ENCODE measurements around the gene IQSEC2.
A peak's percentile ranks its signal among the peaks of the same experiment; 100 is the strongest.

The IQSEC2 gene

GRCh38 chrX:53305219-53305995 is 24.0 kb upstream of the IQSEC2 start:
- no peak for DNase-seq (ENCODE audit: low spot score)

GRCh38 chrX:53303195-53303594 is 21.8 kb upstream of the IQSEC2 start:
- DNase-seq (ENCODE audit: low spot score) = no peak

GRCh38 chrX:53300157-53300556 is 18.8 kb upstream of the IQSEC2 start:
- no peak for DNase-seq (ENCODE audit: low spot score)

- DNase-seq (ENCODE audit: low spot score) = no peak
Measured at GRCh38 chrX:53294024-53294648, 12.8 kb upstream of the IQSEC2 start.

- DNase-seq (ENCODE audit: low spot score) = no peak
Measured at GRCh38 chrX:53291596-53291995, 10.2 kb upstream of the IQSEC2 start.

- DNase-seq (ENCODE audit: low spot score) = no peak
Measured at GRCh38 chrX:53290441-53291041, 9.2 kb upstream of the IQSEC2 start.

GRCh38 chrX:53288189-53288588 is 6.8 kb upstream of the IQSEC2 start:
- no peak for DNase-seq (ENCODE audit: low spot score)

- DNase-seq (ENCODE audit: low spot score) = peak; percentile 79
Measured at GRCh38 chrX:53287493-53288138, 6.2 kb upstream of the IQSEC2 start.

GRCh38 chrX:53286171-53286570 is 4.8 kb upstream of the IQSEC2 start:
- DNase-seq (ENCODE audit: low spot score) = no peak

- no peak for DNase-seq (ENCODE audit: low spot score)
Measured at GRCh38 chrX:53285591-53285990, 4.2 kb upstream of the IQSEC2 start.

- DNase-seq (ENCODE audit: low spot score) = peak; percentile 79
Measured at GRCh38 chrX:53284684-53285447, 3.5 kb upstream of the IQSEC2 start.

- no peak for DNase-seq (ENCODE audit: low spot score)
Measured at GRCh38 chrX:53283567-53283966, 2.2 kb upstream of the IQSEC2 start.

- DNase-seq (ENCODE audit: low spot score) = no peak
Measured at GRCh38 chrX:53283099-53283498, 1.7 kb upstream of the IQSEC2 start.

GRCh38 chrX:53281963-53282695 is 745 bp upstream of the IQSEC2 start:
- DNase-seq (ENCODE audit: low spot score) = no peak

- DNase-seq (ENCODE audit: low spot score) = peak; percentile 47
Measured at GRCh38 chrX:53280331-53281320, 758 bp downstream of the IQSEC2 start.

GRCh38 chrX:53279296-53280237 is 1.8 kb downstream of the IQSEC2 start:
- no peak for DNase-seq (ENCODE audit: low spot score)

GRCh38 chrX:53272808-53273337 is 8.5 kb downstream of the IQSEC2 start:
- no peak for DNase-seq (ENCODE audit: low spot score)

GRCh38 chrX:53269536-53270107 is 11.8 kb downstream of the IQSEC2 start:
- no peak for DNase-seq (ENCODE audit: low spot score)

All from hepatic stellate cell (primary cell).